ENCODE data around the gene IL19. TPM values are rescaled to one million over a fixed set of nuclear protein-coding genes. Genes with fewer than 3 reads are reported as not detected.

Gene IL19
- total and polyA plus RNA-seq, 4 donors: not detected

DNA sequence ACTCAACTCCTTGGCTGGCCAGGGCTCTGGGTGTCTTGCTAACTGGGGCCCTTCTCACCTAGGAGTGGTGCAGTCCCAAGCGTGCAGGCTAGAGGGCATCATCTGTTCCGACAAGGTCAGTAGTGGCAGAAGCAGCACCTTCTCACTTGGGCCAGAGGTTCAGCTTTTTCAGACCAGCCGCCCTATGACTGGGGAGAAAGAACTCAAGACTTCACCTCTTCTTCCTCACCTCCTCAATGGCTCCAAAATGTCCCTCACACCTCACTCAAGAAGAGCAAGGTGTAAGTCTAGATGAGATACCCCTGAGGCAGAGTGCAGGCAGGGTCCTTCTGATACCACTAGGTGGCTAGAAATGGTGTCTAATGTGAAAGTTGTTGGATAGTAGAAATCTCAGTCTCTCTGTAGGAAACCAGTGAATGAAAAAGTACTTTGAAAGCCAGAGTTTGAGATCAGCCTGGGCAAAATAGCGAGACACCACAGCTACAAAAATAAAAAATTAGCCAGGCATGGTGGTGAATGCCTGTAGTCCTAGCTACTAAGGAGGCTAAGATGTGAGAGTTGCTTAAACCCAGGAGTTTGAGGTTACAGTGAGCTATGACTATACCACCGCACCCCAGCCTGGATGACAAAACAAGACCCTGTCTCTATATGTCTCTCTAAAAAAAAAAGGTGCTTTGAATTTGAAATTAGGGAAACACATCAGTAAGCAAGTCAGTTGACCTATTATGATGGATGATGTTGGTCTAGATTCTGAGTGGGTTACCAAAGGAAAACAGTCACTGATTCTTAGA lies 86.3 kb downstream of the IL19 start:
- Histone ChIP-seq H3K9ac (ENCODE audit: low read depth in 1 of 2, low read length in 2 of 2) (no peak overlapping the region), H3K4me1 (ENCODE audit: control insufficient read depth in 4 of 4, insufficient read depth in 4 of 4, low read length in 3 of 4) (peaks cover 0 to 2% (median 0%) of the 10 kb centered on the region in 4 donors), H3K27me3 (ENCODE audit: control insufficient read depth in 4 of 4, insufficient read depth in 4 of 4, low read length in 3 of 4) (peaks cover 0 to 3% (median 0%) of the 10 kb centered on the region in 4 donors), H3K4me3 (ENCODE audit: low read depth in 1 of 3, low read length in 3 of 3) (no peak overlapping the region), H3K27ac (ENCODE audit: low read depth in 1 of 2, low read length in 2 of 2) (no peak overlapping the region), H3K36me3 (ENCODE audit: control insufficient read depth in 4 of 4, insufficient read depth in 3 of 4, low read depth in 1 of 4, low read length in 3 of 4) (no peaks in the 10 kb centered on the region), H3K9me3 (ENCODE audit: control insufficient read depth in 4 of 4, low read length in 3 of 4) (no peaks in the 10 kb centered on the region)
- WGBS: 90% methylated on average over 5 of the region's 5 CpGs
- DNase-seq (ENCODE audit: low spot score): no peak
- TF ChIP-seq RAD21 (IDR thresholded peaks at IDR 0.05) (peak in 1 of 2 donors; percentile 34), YY1 (IDR thresholded peaks at IDR 0.05) (no peak)
- TF ChIP-seq, protein P1, sequence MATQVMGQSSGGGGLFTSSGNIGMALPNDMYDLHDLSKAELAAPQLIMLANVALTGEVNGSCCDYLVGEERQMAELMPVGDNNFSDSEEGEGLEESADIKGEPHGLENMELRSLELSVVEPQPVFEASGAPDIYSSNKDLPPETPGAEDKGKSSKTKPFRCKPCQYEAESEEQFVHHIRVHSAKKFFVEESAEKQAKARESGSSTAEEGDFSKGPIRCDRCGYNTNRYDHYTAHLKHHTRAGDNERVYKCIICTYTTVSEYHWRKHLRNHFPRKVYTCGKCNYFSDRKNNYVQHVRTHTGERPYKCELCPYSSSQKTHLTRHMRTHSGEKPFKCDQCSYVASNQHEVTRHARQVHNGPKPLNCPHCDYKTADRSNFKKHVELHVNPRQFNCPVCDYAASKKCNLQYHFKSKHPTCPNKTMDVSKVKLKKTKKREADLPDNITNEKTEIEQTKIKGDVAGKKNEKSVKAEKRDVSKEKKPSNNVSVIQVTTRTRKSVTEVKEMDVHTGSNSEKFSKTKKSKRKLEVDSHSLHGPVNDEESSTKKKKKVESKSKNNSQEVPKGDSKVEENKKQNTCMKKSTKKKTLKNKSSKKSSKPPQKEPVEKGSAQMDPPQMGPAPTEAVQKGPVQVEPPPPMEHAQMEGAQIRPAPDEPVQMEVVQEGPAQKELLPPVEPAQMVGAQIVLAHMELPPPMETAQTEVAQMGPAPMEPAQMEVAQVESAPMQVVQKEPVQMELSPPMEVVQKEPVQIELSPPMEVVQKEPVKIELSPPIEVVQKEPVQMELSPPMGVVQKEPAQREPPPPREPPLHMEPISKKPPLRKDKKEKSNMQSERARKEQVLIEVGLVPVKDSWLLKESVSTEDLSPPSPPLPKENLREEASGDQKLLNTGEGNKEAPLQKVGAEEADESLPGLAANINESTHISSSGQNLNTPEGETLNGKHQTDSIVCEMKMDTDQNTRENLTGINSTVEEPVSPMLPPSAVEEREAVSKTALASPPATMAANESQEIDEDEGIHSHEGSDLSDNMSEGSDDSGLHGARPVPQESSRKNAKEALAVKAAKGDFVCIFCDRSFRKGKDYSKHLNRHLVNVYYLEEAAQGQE (IDR thresholded peaks at IDR 0.05): no peak

DNA sequence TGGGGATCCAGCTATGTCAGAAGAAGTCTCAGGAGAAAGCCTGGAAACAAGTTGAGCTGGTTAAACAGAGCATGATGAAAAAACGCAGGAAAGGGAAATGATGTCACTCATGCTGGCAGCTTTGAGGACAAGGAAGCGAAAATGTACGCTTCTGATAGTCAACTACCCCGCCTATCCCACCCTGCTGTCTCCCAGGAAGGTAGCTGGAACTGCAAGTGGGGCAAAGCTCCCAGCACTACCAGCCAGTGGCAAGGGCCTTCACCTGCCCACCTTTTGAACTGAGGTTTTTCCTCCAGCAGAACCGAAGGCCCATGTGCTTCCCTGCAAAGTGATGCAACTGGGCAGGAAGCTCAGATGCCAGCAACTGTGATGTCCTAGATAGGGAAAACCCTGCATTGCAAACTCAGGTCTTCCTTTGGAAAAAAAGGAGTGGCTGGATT lies 88.5 kb downstream of the IL19 start:
- H3K9ac ChIP-seq (ENCODE audit: low read depth in 1 of 2, low read length in 2 of 2): no peak overlapping the region
- peaks cover 0 to 2% (median 0%) of the 10 kb centered on the region in 4 donors for H3K4me1 ChIP-seq (ENCODE audit: control insufficient read depth in 4 of 4, insufficient read depth in 4 of 4, low read length in 3 of 4)
- TF ChIP-seq SP1 (IDR thresholded peaks at IDR 0.05): no peak
- TF ChIP-seq, protein P2, sequence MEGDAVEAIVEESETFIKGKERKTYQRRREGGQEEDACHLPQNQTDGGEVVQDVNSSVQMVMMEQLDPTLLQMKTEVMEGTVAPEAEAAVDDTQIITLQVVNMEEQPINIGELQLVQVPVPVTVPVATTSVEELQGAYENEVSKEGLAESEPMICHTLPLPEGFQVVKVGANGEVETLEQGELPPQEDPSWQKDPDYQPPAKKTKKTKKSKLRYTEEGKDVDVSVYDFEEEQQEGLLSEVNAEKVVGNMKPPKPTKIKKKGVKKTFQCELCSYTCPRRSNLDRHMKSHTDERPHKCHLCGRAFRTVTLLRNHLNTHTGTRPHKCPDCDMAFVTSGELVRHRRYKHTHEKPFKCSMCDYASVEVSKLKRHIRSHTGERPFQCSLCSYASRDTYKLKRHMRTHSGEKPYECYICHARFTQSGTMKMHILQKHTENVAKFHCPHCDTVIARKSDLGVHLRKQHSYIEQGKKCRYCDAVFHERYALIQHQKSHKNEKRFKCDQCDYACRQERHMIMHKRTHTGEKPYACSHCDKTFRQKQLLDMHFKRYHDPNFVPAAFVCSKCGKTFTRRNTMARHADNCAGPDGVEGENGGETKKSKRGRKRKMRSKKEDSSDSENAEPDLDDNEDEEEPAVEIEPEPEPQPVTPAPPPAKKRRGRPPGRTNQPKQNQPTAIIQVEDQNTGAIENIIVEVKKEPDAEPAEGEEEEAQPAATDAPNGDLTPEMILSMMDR (IDR thresholded peaks at IDR 0.05; ENCODE audit: low read depth, low read length, missing input control): no peak
- TF ChIP-seq JUND (IDR thresholded peaks at IDR 0.05): no peak
- TF ChIP-seq, protein P3, sequence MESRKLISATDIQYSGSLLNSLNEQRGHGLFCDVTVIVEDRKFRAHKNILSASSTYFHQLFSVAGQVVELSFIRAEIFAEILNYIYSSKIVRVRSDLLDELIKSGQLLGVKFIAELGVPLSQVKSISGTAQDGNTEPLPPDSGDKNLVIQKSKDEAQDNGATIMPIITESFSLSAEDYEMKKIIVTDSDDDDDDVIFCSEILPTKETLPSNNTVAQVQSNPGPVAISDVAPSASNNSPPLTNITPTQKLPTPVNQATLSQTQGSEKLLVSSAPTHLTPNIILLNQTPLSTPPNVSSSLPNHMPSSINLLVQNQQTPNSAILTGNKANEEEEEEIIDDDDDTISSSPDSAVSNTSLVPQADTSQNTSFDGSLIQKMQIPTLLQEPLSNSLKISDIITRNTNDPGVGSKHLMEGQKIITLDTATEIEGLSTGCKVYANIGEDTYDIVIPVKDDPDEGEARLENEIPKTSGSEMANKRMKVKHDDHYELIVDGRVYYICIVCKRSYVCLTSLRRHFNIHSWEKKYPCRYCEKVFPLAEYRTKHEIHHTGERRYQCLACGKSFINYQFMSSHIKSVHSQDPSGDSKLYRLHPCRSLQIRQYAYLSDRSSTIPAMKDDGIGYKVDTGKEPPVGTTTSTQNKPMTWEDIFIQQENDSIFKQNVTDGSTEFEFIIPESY (IDR thresholded peaks at IDR 0.05): no peak
- no peak for TF ChIP-seq RXRA (IDR thresholded peaks at IDR 0.05)
- TF ChIP-seq, protein P4, sequence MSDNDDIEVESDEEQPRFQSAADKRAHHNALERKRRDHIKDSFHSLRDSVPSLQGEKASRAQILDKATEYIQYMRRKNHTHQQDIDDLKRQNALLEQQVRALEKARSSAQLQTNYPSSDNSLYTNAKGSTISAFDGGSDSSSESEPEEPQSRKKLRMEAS (IDR thresholded peaks at IDR 0.05): no peak
- no peak for TF ChIP-seq FOXA1 (IDR thresholded peaks at IDR 0.05)
- TF ChIP-seq YY1 (IDR thresholded peaks at IDR 0.05): no peak
- TF ChIP-seq NR2F2 (IDR thresholded peaks at IDR 0.05): no peak
- TF ChIP-seq, protein P1 (IDR thresholded peaks at IDR 0.05): no peak
- TF ChIP-seq TAF1 (conservative IDR thresholded peaks at IDR 0.05): no peak
- no peak for TF ChIP-seq HNF4A (conservative IDR thresholded peaks at IDR 0.05)
- TF ChIP-seq RAD21 (IDR thresholded peaks at IDR 0.05): no peak
- no peak for TF ChIP-seq EGR1 (IDR thresholded peaks at IDR 0.05; ENCODE audit: low read depth in 2 of 2)
- TF ChIP-seq GABPA (IDR thresholded peaks at IDR 0.05 in 1 of 2, conservative IDR thresholded peaks at IDR 0.05 in 1 of 2): no peak
- DNase-seq (ENCODE audit: low spot score): no peak
- no peaks in the 10 kb centered on the region for H3K36me3 ChIP-seq (ENCODE audit: control insufficient read depth in 4 of 4, insufficient read depth in 3 of 4, low read depth in 1 of 4, low read length in 3 of 4)
- WGBS: 65% methylated on average over 5 of the region's 5 CpGs
- peaks cover 0 to 3% (median 0%) of the 10 kb centered on the region in 4 donors for H3K27me3 ChIP-seq (ENCODE audit: control insufficient read depth in 4 of 4, insufficient read depth in 4 of 4, low read length in 3 of 4)
- H3K4me3 ChIP-seq (ENCODE audit: low read depth in 1 of 3, low read length in 3 of 3): no peak overlapping the region
- H3K27ac ChIP-seq (ENCODE audit: low read depth in 1 of 2, low read length in 2 of 2): no peak overlapping the region
- H3K9me3 ChIP-seq (ENCODE audit: control insufficient read depth in 4 of 4, low read length in 3 of 4): no peaks in the 10 kb centered on the region

Data from liver (tissue), 9 donors.